Measurements from ENCODE around the gene LRRFIP2. TPM values are rescaled to one million over a fixed set of nuclear protein-coding genes. Genes with fewer than 3 reads are reported as not detected.
A peak's percentile ranks its signal among the peaks of the same experiment; 100 is the strongest.

The LRRFIP2 gene
- total and polyA plus RNA-seq, 11 donors, result 67.7 to 161 (median 112) TPM

DNA sequence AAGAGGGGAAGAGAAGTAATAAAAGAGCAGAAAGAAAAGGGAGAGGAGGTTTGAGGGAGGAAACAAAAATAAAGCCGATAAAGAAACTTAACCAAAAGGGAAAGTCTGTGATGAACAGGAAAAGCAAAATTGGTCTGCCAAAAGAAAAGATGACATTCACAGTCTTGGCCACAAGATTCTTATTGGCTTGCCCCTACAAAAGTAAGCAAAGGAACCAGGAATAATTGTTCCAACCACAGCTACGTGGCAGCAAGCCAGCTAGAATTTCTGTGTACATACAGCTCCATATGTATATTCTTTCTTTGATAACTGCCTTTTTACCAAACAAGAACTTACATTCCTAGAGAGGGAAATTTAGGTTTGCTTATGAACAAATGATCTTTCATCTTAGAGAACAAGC, 101.5 kb downstream of the LRRFIP2 start:
- no peaks in the 10 kb centered on the region for H3K9me3 ChIP-seq
- DNase-seq (no peak), ATAC-seq (peak in 1 of 4 donors; percentile 16)
- TF ChIP-seq POLR2A (IDR thresholded peaks at IDR 0.05), result no peak
- no peaks in the 10 kb centered on the region for H3K27me3 ChIP-seq
- peak overlapping the region in 4 of 12 donors; percentile 1 to 55 (median 46) for H3K27ac ChIP-seq
- intact Hi-C loops (cut with DNase I), result no loop called here
- peaks cover 0 to 84% (median 73%) of the 10 kb centered on the region in 9 donors for H3K36me3 ChIP-seq
- 28 to 38% (median 36%) methylated on average over 2 of the region's 2 CpGs for WGBS, 4 donors
- peak overlapping the region in 1 of 12 donors; percentile 19 for H3K4me3 ChIP-seq
- peaks cover 0 to 18% (median 7%) of the 10 kb centered on the region in 12 donors for H3K4me1 ChIP-seq

DNA sequence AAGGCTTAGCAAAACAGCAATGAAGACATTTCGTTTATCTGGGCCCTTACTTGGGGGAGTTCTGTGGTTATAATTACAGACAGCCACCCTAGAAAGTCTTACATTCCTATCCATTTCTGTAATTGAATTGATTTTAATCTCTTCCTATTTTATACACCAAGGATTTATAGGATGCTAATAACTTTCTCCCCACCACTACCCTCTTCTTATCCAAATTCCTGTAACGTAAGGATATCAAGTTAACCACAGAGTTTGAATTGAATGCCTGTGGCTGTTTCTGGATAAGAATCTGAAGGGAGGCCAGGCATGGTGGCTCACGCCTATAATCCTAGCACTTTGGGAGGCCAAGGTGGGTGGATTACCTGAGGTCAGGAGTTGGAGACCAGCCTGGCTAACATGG, 102.5 kb downstream of the LRRFIP2 start:
- WGBS, 4 donors, result 89 to 95% (median 95%) methylated on average over 3 of the region's 3 CpGs
- Histone ChIP-seq H3K27me3 (no peaks in the 10 kb centered on the region), H3K4me3 (no peak overlapping the region), H3K27ac (peak overlapping the region in 1 of 12 donors; percentile 50), H3K4me1 (peaks cover 0 to 18% (median 7%) of the 10 kb centered on the region in 12 donors), H3K9me3 (no peaks in the 10 kb centered on the region), H3K36me3 (peaks cover 0 to 76% (median 63%) of the 10 kb centered on the region in 9 donors)
- DNase-seq (no peak), ATAC-seq (no peak)
- intact Hi-C loops (cut with DNase I), result no loop called here
- TF ChIP-seq POLR2A (IDR thresholded peaks at IDR 0.05), result no peak
- TF ChIP-seq, protein P1, sequence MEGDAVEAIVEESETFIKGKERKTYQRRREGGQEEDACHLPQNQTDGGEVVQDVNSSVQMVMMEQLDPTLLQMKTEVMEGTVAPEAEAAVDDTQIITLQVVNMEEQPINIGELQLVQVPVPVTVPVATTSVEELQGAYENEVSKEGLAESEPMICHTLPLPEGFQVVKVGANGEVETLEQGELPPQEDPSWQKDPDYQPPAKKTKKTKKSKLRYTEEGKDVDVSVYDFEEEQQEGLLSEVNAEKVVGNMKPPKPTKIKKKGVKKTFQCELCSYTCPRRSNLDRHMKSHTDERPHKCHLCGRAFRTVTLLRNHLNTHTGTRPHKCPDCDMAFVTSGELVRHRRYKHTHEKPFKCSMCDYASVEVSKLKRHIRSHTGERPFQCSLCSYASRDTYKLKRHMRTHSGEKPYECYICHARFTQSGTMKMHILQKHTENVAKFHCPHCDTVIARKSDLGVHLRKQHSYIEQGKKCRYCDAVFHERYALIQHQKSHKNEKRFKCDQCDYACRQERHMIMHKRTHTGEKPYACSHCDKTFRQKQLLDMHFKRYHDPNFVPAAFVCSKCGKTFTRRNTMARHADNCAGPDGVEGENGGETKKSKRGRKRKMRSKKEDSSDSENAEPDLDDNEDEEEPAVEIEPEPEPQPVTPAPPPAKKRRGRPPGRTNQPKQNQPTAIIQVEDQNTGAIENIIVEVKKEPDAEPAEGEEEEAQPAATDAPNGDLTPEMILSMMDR (IDR thresholded peaks at IDR 0.05), result no peak

DNA sequence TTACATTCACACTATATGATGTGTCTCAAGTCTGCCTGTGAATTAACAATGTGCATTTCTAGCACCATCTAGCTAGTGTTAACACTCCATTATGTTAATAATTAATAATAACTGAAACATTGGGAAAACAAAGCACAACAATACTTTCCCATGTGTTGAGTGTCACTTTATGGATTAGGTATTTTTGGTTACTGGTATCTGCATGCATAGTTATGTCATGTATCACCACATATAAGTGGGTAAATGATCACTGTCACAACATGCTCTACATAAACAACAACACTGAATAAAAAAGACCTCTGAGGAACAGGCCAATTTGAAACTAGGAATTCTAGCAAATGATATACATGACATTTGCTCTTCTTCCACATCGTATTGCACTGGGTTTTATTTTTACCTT, 106.4 kb downstream of the LRRFIP2 start:
- TF ChIP-seq POLR2A (IDR thresholded peaks at IDR 0.05), result no peak
- TF ChIP-seq, protein P1 (IDR thresholded peaks at IDR 0.05), result no peak
- WGBS, 4 donors, result 42 to 61% (median 56%) methylated on average over 1 of the region's 1 CpG
- Histone ChIP-seq H3K27me3 (no peaks in the 10 kb centered on the region), H3K27ac (no peak overlapping the region), H3K36me3 (peaks cover 0 to 73% (median 55%) of the 10 kb centered on the region in 9 donors), H3K4me1 (peaks cover 0 to 11% (median 6%) of the 10 kb centered on the region in 12 donors), H3K9me3 (no peaks in the 10 kb centered on the region), H3K4me3 (no peak overlapping the region)
- ATAC-seq, result peak in 1 of 4 donors; percentile 7
- no peak for DNase-seq
- intact Hi-C loops (cut with DNase I), result no loop called here

DNA sequence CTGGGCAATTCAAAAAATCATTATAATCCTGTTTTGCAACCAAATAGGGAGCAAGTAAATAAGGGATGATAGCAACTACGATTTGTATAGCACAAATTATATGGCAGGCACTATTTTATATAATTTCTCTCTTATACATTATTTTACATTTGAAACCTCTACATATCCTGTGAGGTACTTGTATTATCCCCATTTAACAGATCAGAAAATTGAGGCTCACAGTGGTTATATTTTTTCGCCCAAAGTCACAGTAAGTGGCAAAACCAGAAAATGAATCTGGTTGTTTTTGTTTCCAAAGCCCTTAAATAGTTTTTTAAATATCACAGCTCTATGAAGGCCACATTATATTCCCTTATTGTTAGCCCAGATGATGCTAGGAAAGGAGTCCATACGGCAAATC, 106.8 kb downstream of the LRRFIP2 start:
- Histone ChIP-seq H3K27me3 (no peaks in the 10 kb centered on the region), H3K4me1 (peaks cover 0 to 7% (median 2%) of the 10 kb centered on the region in 12 donors), H3K27ac (no peak overlapping the region), H3K4me3 (no peak overlapping the region), H3K36me3 (peaks cover 0 to 76% (median 60%) of the 10 kb centered on the region in 9 donors), H3K9me3 (no peaks in the 10 kb centered on the region)
- ATAC-seq, result no peak
- intact Hi-C loops (cut with DNase I), result no loop called here
- TF ChIP-seq, protein P1 (IDR thresholded peaks at IDR 0.05), result no peak
- no peak for TF ChIP-seq POLR2A (IDR thresholded peaks at IDR 0.05)
- no peak for DNase-seq
- WGBS, 4 donors, result 93 to 96% (median 94%) methylated on average over 3 of the region's 3 CpGs

DNA sequence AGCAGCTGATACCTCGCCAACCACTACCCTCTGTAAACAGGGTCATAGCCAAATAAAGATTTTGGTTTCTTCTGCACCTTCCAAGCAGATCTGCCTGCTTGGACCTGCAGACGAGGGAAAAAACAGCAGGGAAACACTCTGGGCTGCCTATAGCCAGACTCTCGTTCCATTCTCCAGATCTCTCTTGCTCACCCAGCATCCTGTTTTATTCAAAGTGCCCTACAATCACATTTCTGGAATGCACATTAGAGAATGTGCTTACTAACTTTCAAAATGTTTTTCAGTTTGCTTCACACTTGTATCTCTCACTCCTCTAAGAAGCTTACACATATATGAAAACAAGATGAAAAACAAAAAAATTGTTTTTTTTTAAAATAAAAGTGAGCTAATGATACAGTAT, 109.6 kb downstream of the LRRFIP2 start:
- 64 to 73% (median 70%) methylated on average over 3 of the region's 3 CpGs for WGBS, 4 donors
- Histone ChIP-seq H3K4me1 (peaks cover 0 to 17% (median 0%) of the 10 kb centered on the region in 12 donors), H3K9me3 (no peaks in the 10 kb centered on the region), H3K27me3 (no peaks in the 10 kb centered on the region), H3K4me3 (no peak overlapping the region), H3K27ac (no peak overlapping the region), H3K36me3 (peaks cover 0 to 80% (median 61%) of the 10 kb centered on the region in 9 donors)
- DNase-seq (no peak), ATAC-seq (no peak)
- no peak for TF ChIP-seq POLR2A (IDR thresholded peaks at IDR 0.05)
- TF ChIP-seq, protein P1 (IDR thresholded peaks at IDR 0.05), result no peak
- intact Hi-C loops (cut with DNase I), result no loop called here

Measured in heart left ventricle (tissue), 16 donors.